GM21526 (cell line): ENCODE data around the gene HERC5.
"Not testable (repeated sequence)": the region's sequence is repeated elsewhere in the genome, so short reads cannot be mapped to it uniquely, and the experiment has no call there.

Source experiments
- ATAC-seq: cut with Tn5 transposase; IDR thresholded peaks from one replicate; pipeline ENCODE4 v1.9.1; 2021; ENCODE audit warnings: moderate library complexity; ENCODE audit not compliant: unreplicated experiment, low FRiP score

Gene HERC5

GRCh38 chr4:88447371-88448095 is 9.4 kb upstream of the HERC5 start:
- ATAC-seq, result no peak

- ATAC-seq, result not testable (repeated sequence)
These were observed 8.6 kb upstream of the HERC5 start for GRCh38 chr4:88448211-88448765.

GRCh38 chr4:88448889-88449288 is 8.0 kb upstream of the HERC5 start:
- ATAC-seq, result no peak

GRCh38 chr4:88449290-88449689 is 7.6 kb upstream of the HERC5 start:
- no peak for ATAC-seq

- ATAC-seq, result no peak
These were observed 5.7 kb upstream of the HERC5 start for GRCh38 chr4:88451205-88451604.

DNA sequence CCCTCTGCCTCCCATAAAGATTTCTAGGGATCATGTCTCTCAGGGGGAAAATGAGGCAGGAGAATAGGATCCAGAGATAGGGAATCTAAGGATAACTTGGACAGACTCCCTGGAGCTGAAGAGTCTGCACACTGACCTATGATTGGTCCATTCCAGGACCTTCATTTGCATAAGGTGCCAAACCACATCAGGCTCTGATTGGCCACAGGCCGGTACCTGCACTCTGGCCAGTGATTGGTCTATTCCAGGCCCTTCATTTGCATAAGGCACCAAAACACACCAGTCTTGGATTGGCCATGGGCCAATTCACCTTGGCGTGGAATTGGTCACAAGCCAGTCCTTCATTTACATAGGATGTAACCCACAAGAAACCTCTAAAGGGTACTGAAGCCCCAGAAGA is 4.0 kb upstream of the HERC5 start:
- ATAC-seq, result no peak

- peak; percentile 40 for ATAC-seq
These were observed 586 bp downstream of the HERC5 start for GRCh38 chr4:88457307-88458103.

DNA sequence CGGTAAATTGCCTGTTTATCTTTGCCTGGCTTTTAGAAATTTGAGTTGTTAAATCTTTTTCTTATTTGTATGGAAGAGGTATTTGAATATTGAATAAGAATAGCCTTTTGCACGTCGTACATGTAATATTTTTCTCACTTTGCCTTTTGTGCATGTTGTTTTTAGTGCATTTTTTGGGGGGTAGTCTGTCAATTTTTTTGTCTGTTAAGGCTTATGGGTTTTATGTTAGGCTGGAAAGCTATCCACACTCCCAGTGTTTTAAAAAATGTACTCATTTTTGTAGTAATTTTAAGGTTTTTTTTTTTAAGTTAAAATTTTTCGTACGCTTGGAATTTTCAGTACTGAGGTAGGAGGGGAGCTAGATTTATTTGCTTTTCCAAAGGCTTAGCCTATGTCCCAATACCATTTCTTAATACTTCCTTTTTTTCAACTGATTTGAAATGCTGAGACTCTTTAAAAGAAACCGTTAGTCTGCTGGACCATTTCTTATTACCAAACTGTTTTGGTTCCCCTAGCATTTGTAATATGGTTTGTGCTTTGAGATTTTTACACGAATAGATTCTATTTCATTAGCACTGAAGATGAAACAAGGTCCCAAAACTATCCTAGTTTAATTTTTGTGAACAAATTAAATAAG is 1.3 kb downstream of the HERC5 start:
- no peak for ATAC-seq

- ATAC-seq, result no peak
These were observed 8.8 kb downstream of the HERC5 start for GRCh38 chr4:88465653-88466192.

DNA sequence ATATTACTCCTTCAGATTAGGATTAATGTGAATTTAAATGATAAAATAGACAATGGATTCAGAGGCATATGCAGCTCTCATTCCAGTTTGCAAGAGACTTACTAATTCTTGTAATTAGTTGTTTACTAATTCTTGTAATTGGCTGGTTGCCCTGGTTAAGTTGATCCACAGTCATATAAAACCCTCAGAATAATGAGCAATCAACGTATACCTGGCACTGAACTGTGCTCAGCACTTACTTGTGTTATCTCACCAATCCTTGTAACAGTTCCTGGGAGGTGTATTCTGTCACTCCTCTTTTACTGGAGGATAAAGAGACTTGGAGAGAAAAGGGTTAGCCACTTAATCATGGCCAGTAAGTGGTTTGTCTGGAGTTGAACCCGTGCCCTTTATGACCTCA is 10.5 kb downstream of the HERC5 start:
- no peak for ATAC-seq

GRCh38 chr4:88477229-88477860 is 20.4 kb downstream of the HERC5 start:
- no peak for ATAC-seq

- no peak for ATAC-seq
These were observed 21.3 kb downstream of the HERC5 start for GRCh38 chr4:88478247-88478646.

- no peak for ATAC-seq
These were observed 24.6 kb downstream of the HERC5 start for GRCh38 chr4:88481537-88481936.

GRCh38 chr4:88489100-88489761 is 32.3 kb downstream of the HERC5 start:
- ATAC-seq, result no peak

GRCh38 chr4:88497859-88498409 is 41.0 kb downstream of the HERC5 start:
- no peak for ATAC-seq

GRCh38 chr4:88503344-88503743 is 46.4 kb downstream of the HERC5 start:
- no peak for ATAC-seq

DNA sequence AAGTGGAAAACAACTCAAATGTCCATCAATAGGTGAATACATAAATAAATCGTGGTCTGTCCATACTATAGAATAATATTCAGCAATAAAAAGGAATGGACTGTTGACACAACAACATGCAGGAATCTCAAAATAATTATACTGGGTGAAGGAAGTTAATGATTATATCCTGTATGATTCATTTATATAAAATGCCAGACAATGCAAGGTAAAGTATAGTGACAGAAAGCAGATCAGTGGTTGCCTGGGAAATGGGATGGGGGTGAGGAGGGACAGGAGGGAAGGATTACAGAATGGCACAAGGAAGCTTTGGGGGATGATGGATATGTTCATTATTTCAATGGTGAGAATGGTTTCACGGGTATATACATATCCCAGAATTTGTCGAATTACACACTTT is 54.3 kb downstream of the HERC5 start:
- ATAC-seq, result no peak

DNA sequence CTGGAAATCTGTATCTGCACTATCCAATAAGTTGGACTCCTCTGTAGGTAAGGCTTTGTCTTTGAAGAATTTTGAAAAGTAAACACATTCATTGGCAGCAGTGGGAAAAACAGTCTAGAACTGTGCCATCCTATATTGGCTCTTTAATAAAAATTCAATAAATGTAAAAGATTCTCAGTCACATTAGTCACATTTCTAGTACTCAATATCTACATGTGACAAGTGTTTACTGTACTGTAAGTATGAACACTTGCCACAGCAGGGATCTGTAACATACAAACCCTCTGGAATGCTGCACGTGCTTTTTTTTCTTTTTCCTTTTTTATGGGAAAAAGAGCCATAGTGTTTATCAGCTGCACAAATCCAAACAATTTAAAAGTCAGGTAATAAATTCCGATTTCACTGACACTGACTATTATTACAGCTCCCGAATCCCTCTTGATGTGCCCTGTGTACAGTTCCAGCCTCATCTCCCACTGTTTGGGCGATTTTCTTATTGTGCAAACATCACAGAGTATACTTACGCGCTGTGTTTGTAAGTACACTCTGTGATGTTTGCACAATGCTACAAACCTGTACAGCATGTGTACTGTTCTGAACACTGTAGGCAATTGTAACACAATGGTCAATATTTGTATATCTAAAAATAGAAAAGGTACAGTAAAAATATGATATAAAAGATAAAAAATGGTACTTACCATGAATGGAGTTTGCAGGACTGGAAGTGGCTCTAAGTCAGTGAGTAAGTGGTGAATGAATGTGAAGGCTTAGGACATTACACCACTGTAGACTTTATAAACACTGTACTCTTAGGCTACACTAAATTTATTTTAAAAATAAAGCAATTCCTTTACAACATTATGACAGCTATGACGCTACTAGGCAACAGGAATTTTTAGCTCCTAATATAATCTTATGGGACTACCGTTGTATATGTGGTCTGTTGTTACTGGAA is 57.9 kb downstream of the HERC5 start:
- no peak for ATAC-seq

- ATAC-seq, result no peak
These were observed 59.8 kb downstream of the HERC5 start for GRCh38 chr4:88516746-88517145.
